Measurements from ENCODE around the gene ARAP3.

Gene ARAP3

DNA sequence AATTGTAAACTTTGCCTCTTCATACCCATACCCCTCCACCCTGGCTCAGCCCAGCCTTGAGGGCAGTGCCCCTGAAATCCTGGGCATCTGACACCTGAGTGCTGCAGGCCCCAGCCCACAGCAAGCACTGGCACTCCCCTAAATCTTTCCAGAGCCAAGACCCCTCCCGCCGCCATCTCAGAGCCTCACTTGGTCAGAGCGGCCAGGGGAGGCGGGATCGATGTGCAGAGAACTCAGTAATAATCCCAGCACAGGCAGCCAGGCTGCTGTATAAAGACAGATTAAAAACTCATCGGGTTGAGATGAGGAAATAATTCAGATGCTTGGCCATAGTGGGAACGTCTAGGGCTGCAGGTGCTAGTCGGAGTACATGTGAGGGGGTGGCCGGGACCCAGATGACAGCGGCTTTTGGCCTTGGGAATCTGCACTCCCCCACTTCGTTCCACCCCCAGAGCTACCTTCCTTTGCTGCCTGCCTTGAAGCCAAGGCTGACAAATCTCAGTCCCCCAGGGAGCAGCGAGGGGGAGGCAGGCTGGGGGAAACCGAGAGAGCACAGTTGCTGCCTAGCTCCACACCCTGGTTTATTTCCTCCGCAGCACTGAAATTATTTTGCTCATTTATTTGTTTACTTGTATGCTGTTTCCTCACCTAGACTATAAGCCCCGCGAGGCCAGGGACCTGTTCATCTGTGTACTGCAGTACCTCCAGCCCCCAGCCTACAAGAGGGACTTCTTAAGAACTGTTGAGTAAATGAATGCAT lies 19.5 kb upstream of the ARAP3 start:
- DNase-seq, result no peak

DNA sequence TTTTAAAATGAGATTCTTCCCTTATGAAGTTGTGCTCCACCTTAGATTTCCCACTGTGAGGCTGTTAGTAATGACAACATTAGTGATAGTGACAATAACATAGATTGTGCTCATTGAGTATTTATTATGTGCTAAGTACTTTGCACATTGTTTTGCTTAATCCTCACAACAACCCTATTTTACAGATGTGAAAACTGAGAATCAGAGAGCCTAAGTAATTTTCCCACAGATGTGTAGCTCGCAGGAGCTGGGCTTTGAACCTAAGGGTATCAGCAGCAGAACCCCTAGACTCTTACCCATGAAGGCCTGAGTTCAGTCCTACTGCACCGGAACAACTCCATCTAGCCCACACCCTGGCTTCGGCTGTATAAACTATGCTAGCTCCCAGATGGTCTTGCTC lies 15.6 kb upstream of the ARAP3 start:
- DNase-seq, result no peak

DNA sequence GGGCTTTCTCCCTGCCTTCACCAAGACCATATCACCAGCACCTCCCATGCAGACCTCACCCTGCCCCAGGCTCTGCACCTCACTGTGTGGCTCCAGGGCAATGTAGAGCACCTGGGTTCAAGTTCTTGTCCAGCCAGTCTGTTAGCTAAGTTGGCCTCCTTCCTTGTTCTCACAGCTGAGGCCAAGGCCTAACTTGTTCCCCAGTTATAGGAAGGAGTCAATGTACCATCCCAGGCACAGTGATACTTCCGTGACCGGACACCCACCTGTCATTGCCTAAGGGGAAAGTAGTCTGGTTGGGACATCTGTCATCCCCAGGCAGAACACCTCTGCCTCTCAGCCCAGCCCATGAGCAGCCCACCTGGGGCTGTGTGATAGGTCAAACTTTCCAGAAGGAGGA lies 14.4 kb upstream of the ARAP3 start:
- DNase-seq, result no peak

DNA sequence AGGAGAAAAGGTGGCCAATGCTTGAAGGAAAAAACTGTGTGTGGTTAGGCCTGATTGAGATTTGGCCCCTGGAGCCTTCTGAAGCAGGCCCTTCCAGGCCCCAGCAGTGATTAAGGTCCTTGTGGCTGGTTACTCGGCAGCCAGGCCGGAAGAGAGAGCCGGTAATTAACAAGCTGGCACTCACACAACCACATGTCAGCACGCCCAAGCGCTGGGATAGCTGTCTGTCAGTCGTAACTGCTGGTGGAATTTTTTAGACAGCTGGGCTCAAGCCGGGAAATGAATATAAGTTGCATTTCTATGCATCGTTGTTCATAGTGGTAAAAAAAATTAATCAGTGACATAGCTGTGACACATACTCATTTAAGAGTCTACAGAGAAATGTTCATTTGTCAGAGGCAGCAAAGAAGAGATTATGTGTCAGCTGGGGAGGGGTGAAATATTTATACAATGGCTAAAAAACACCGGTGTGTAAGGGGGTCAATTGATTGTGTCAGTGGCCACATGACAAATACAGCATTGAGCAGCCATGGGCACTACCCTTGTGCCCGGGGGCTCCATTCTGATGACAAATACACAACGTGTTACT lies 13.7 kb upstream of the ARAP3 start:
- no peak for DNase-seq

DNA sequence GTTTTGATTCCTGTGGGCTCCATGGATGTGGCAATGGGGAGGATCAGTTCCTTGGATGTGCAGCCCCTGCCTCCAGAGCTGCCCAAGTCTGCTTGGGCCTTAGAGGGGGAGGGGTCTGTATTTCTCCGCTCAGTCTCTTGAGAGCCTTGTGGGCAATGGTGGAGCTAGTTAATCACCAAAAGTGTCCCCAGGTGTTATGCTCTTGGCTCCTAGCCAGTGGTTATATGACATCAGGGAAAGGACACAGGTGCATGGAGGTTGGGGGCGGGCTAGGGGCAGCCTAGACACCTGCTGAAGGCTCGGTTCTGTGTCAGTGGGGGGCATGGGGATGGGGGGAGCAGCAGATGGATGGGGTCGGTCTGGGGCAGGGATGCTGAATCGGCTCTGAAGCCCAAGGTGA lies 12.4 kb upstream of the ARAP3 start:
- DNase-seq, result no peak

DNA sequence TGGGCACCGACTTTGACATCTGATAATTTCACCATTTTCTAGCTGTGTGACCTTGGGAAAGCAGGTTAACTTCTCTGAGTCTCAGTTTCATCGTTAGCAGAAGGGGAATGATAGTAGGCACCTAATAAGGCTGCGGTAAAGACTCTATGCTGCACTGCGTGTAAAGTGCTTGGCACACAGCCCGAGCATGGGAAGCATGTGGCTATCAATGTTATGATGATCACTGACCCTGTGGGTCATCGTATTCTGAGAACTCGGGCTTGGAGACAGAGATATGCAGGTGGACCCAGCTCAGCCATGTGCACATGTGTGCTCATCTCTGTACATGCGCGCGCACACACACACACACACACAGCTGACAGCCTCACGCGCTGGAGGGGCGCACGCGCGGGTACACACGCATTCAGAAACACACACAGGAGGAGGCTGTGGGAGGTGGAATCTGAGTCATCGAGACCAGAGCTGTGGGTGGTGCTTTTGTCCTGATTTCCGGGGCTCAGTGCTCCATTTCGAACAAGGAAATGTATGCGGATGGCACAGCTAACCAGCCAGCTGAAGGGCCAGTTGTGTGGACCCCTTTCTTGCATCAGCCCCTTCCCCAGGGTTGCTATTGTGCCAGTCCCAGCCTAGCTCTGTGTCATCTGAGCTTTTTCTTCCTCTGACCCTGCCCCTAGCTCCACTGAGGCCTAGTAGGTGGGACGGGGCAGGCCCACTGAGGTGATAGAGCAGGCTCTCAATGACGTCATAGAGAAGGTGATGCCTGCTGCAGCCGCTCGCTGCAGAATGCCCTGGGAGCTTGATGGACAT lies 11.1 kb upstream of the ARAP3 start:
- no peak for DNase-seq

DNA sequence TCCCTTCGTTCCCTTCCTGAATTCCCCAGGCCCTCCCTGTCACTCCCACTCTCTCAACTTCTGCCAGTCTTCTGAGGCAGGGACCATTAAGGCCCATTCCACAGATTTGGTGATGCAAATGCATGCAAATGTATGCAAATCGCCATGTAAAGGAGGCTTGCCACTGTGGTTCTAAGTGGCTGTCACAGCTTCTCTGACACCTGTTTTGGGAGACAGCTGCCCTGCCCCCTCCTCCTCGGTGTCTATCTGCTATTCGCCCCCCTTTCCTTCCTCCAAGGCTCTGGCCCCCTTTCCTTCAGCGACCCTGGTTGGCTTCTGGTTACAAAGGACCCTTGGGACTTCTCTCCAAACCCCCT lies 10.5 kb upstream of the ARAP3 start:
- DNase-seq, result no peak

DNA sequence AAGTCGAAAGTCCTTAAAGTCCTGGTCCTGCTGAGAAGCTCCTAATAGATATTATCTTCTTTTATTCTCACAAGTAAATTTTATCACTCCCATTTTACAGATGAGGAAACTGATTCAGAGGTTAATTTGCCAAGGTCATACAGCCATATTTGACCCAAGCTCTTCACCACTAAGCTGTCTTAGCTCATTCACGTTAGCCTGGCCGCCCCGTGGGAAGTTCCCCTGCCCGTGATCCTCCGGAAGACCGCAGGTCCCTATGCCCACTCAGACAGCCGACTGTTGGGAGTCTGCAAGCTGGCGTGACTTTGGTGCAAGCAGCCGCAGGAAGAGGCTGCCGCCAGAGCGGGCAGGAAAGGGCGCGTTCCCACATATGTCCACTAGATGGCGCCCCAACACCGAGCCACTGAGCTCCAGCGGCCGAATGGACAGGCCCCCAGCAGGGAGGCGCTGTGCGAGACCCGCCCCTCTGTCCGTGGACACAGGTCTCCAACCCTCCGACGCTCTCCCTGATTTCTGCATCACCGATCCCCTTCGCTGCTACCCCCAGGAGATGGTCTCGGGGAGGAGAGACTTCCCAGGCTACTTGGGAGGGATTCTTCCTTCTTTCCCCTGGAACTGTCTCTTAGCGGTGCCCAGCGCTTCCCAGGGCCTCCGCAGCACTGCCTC lies 10.0 kb upstream of the ARAP3 start:
- peak; percentile 44 to 83 for DNase-seq

DNA sequence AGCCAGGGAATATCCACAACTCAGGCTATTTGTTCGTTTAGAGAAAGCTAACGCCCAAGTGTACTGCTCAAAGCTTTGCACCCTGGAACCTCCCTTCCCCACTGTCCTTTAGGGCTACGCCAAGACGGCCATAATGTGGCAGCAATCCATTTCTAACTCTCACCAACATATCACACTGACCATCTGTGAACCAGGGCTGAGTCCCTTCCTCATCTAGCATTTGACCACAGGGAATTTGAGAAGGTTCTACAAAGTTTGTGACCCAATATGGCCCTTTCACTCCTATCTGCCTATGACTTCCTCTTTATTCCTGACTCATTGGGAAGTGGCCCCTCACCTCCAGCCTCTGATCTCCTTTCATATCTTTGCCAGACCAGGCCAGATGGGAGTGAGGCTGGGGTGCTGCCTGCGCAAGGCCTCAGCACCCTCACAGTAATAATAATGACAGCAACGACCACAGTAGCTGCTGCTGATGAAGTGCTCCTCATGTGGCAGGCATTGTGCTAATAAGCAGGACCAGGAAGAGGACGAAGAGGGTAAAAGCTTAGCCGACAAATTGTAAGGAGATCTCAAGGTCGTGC lies 9.3 kb upstream of the ARAP3 start:
- DNase-seq, result no peak

DNA sequence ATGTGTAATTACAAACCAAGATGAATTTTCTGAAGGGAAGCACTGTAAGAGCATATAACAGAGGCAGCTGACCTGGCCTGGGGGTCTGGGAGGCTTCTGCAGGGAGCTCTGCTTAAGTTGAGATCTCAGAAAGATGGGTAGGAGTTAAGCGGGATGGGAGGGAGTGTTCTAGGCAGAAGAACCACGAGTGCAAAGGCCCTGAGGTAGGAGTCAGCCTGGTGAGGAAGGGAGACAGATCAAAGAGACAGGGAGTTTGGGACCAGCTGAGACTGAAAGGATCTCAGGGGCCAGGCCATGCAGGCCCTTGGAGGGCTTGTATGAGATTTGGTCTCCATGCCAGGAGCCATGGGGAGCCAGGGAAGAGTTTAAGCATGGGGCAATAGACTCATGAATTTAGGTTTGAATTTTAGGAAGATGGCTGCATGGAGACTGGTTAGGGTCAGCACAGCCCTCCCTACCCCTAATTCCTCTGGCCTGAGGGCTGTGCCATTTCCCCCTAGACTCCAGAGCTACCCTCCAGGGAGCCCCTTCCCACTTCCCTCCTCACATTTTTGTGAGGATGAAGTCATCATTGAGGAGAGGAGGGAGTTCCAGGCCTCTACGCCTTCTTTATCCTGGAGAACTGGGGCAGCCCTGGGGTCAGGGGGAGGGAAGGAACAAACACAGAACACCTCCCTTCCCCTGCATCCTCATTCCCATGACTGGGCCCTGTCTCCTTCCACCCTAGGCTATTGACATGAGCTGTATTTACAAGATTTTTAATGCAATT lies 4.8 kb upstream of the ARAP3 start:
- DNase-seq, result no peak

DNA sequence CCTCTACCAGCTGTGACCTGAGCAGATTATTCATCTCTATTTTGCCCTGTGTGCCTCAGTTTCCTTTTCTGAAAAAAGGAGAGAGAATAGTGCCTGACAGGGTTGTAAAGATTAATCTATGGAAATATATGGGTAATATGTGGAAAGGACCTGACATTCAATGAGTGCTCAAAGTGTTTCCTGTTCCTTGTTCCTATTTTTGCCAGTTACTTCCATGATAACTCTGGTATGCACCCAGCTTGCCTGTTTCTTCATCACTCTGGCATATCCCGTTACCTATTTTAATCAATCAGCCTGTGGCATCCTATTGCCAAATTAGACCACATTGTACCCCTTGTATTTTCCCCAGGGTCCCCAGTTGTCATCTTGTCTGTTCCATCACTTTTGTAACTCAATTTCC lies 3.6 kb upstream of the ARAP3 start:
- no peak for DNase-seq

DNA sequence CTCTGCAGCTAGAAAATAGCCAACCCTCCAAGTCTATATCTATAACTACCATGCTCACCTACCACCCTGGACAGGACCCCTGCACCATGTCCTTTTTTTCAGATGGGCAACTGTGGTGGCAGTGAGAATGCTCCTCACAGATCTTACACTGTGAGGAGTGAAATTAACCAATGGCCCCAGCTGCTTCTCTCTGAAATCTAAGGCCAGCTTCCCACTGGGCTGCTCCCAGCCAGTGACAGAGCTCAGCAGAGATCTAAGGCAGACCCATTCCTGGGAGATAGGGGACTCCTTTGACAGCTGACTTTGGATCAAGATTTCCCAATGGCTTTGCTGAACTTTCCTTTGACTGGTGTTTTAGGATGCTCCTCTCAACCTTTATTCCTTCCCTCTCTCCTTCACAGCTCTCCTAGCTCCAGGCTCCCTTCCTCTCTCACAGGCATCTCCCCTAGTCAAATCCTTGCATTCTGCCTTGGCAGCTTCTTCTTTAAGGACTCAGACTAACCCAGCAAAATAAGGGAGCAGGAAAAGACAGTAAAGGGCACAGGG lies 1.6 kb upstream of the ARAP3 start:
- no peak for DNase-seq

DNA sequence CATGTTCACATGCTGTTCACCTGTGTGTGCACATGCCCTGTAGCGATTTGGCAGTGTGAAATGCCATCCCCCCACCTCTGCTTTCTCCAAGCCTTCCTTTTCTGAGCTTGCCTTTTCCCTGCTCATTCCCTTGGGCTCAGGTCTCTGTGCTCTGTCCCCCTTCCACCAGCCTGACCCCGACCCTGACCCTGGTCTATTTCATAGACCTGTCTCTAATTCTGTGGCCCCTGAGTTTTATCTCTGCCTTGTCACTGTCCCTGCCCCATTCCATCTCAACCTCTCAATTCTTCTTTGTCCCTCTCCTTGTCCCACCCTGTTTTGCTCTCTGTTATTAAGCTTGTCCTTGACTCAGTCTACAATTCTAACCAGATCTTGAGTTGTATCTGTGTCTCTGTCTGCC lies 735 bp downstream of the ARAP3 start:
- no peak for DNase-seq

DNA sequence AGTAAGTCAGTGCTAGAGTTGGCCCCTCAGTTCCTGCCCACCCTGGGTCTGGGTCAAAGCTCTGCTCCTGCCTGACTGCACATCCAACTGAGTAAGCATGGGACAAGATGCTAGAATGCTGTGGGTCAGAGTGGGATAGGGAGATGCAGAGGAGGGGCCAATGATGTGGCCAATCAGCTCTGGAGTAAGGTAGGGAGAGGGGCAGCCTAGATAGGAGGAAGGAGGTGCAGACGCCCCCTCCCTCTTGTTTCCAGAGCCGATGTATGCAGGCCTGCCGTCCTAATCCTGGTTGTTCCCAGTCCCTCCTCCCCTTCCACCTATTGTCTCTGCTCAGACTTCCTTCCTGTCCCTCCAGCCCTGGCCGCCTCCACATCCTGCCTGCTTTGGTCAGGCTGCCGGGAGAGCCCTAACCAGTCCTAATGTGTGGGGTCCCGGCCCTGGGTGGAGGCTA lies 1.3 kb downstream of the ARAP3 start:
- peak in 1 of 2 experiments; percentile 18 for DNase-seq

DNA sequence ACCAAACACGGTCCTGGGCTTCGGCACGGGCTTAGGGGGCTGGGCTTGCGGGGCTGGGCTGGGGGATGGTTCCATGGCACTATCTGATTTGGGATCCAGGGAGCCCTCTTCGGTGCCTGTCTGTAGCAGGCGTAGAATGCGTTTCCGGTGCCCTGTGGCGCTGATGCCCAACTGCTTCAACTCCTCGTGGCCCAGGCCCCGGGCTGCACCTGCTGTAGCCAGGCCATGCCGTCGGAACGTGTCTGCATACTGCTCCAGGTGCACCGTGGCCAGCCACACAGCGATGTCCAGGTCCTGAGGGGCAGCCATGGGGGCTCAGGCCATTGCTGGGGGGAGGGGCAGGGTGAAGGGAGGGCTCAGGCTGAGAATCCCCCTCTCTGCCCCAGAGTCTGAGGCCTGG lies 1.9 kb downstream of the ARAP3 start:
- no peak for DNase-seq

DNA sequence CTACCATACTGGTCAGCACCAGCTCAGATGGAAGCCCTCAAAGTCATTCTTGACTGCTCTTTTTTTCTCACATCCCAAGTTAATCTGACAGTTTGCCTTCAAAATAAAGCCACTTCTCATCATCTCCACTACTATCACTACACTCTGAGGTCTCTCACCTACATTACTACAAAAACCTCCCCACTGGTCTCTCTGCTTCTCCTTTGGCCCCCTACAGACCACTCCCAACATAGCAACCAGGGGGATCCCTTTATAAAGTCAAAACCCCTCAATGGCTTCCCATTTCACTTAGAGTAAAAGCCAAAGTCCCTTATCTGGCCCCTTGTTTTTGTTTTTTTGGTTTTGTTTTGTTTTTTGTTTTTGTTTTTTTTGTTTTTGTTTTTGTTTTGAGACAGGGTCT lies 4.6 kb downstream of the ARAP3 start:
- DNase-seq, result peak in 1 of 2 experiments; percentile 21

DNA sequence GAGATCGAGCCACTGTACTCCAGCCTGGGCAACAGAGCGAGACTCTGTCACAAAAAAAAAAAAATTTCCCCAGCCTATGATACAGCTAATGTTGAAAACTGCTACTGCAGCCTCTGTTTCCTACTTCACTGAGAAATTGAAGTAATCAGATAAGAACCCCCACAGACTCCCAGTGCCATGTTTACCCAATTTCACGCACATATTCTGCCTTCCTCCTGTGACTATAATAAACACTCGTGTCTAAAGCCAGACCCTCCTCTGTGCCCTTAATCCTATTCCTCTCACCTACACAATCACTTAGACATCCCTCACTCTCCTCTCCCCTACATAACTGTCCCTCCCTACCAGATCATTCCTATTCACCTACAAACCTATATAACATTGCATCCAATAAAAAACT lies 6.4 kb downstream of the ARAP3 start:
- DNase-seq, result no peak

DNA sequence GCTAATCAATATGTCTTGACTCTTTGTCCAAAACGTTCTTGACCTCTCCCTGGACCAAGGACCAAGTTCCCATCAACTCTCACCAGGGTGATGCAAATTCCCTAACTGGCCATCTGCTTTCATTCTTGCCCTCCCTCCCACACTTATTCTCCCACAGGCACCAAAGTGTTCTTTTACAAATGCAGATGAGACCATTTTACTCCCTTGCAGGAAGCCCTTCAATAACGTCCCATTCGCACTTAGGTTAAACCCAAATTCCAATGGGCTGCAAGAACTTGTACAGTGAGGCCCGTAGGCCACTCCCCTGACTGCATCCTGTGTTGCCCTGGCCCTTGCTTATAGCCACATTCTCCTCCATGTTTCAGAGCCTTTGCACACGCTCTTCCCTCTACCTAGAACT lies 7.3 kb downstream of the ARAP3 start:
- no peak for DNase-seq

DNA sequence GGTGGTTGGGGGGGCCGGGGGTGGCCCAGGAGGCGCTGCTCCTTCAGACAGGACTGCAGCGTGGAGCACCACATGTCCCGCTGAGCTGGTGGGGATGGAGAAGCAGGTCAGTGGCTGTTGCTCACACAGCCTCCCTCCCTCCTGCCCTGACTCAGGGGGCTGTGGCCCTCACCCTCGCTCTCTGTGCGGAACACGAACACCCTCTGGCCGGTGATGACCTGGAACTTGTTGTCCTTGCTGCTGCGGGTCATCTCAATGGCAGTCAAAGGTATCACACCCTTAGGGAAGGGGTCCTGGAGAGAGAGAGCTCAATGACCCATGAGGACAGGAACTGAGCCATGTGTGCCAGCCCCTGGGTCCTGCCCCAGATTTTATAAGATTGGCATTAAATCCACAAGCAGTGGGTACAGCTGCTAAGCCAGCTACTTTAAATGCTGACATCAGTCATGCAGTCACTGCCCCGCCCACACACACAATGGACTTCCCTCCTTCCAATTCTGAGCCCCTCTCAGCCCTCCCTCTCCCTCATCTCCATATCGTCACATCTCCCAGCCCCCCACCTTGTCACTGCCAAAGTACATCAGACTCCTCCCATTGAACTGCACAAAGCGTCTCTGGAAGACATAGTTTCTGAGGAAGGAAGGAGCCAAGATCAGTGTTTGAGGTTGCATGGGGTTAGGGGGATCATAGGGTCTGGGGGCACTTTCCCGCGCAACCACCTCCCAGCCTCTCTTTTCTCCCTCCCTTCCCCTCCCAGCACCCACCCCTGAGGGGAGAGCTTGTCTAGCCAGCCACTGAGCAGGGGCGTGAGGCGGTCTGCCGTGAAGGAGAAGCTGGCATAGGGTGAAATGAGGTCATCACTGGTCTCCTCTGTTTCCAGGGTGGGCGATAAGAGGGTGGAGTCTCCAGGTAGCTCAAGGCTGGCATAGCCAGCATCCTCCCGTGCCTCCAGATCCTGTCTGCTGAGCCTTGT lies 8.9 kb downstream of the ARAP3 start:
- DNase-seq, result no peak

DNA sequence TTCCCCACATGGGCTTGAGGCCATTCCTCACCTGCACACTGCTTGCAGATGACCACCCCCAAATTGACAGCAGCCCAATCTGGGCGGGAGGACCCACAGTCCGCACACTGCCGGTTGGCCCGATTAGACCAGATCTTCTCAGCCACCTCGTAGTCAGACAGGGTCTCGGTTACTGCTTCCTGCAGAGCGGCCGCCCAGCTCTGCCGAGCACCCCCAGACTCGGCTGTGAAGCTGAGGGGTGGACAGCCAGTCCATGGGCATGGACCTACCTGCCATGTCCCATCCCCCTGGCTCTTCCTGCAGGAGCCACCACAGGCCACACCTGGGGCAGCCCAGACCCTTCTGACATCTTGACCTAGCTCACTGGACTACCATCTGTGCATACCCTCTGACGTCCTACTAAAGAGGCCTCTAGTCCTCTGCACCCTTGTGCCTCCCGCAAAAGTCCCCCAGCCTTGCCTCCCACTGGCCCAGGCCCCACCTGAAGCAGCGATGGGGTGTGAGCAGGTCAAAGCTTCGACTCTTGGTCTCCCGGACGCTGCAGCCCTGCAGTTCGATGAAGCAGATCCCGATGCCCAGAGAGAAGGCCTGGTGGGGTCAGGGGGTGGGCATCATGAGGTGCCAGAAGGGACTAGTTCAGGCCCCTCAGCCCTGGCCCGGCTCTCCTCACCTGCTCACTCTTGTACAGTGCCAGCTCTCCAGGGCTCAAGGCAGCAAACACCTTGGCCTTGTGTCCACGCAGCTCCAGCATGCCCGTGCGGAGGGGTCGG lies 9.8 kb downstream of the ARAP3 start:
- no peak for DNase-seq

All from SW 1271 (cell line).